SU-DHL-6 (cell line): Measurements from ENCODE around the gene PEX11A.

Experiments
- EZH2phosphoT487 ChIP-seq: fragments of 200-600 bp; sonication (generic), shearing (Covaris generic); conservative IDR thresholded peaks from 2 replicates; pipeline ENCODE4 v1.6.1; 2018; ENCODE audit warnings: mild to moderate bottlenecking, antibody characterized with exemption, low read length, moderate library complexity, mixed read lengths
- TF ChIP-seq, protein P1 (sequence below): fragments of 200-600 bp; sonication (generic); IDR thresholded peaks from one replicate; pipeline ENCODE4 v1.5.1; 2017; ENCODE audit warnings: antibody characterized with exemption, mild to moderate bottlenecking, low read length, moderate library complexity; ENCODE audit not compliant: insufficient read depth, poor library complexity, severe bottlenecking

DNA sequence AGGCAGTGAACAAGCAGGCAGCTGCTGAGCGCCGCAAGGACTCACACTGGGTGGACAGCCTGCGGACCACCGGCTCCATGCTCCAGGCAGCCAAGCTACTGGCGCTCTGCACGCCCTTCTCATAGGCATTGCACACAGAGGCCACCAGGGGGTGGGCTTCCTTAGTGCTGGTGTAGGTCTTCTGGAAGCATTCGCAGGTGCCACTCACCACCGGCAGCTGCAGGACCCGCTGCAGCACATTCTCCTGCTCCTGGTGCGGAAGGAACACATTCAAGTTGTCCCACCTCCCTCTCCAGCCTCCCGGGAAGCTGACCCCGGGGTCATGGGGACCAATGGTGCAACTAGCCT is 17.4 kb downstream of the PEX11A start:
- TF ChIP-seq, protein P1, sequence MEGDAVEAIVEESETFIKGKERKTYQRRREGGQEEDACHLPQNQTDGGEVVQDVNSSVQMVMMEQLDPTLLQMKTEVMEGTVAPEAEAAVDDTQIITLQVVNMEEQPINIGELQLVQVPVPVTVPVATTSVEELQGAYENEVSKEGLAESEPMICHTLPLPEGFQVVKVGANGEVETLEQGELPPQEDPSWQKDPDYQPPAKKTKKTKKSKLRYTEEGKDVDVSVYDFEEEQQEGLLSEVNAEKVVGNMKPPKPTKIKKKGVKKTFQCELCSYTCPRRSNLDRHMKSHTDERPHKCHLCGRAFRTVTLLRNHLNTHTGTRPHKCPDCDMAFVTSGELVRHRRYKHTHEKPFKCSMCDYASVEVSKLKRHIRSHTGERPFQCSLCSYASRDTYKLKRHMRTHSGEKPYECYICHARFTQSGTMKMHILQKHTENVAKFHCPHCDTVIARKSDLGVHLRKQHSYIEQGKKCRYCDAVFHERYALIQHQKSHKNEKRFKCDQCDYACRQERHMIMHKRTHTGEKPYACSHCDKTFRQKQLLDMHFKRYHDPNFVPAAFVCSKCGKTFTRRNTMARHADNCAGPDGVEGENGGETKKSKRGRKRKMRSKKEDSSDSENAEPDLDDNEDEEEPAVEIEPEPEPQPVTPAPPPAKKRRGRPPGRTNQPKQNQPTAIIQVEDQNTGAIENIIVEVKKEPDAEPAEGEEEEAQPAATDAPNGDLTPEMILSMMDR = peak; percentile 31
- TF ChIP-seq EZH2phosphoT487 = no peak
